Endodermal cell (in vitro differentiated cells): ENCODE results near the gene AKT1S1. TPM values are rescaled to one million over a fixed set of nuclear protein-coding genes. Genes with fewer than 3 reads are reported as not detected.

ENCODE experiments used
- DNase-seq: peaks from one replicate; pipeline ENCODE4 v3.0.0-alpha.2; 2017
- H3K27ac ChIP-seq: 2 replicates; pipeline ENCODE4 v1.5.1; 2013; ENCODE audit warnings: mild to moderate bottlenecking, low read depth, low read length, moderate library complexity
- H3K27me3 ChIP-seq: 2 replicates; pipeline ENCODE4 v1.6.1; 2013; ENCODE audit warnings: mild to moderate bottlenecking, low read length, moderate library complexity; ENCODE audit not compliant: insufficient read depth, control insufficient read depth, poor library complexity, severe bottlenecking
- H3K36me3 ChIP-seq: 2 replicates; pipeline ENCODE4 v1.7.0; 2013; ENCODE audit warnings: mild to moderate bottlenecking, low read length, moderate library complexity; ENCODE audit not compliant: control insufficient read depth, insufficient read depth
- H3K4me1 ChIP-seq: one replicate; pipeline ENCODE4 v1.7.0; 2013; ENCODE audit warnings: low read length; ENCODE audit not compliant: control insufficient read depth, insufficient read depth
- H3K4me3 ChIP-seq: 2 replicates; pipeline ENCODE4 v1.5.1; 2013; ENCODE audit warnings: mild to moderate bottlenecking, low read length, moderate library complexity
- H3K9ac ChIP-seq: 2 replicates; pipeline ENCODE4 v1.6.1; 2013; ENCODE audit warnings: mild to moderate bottlenecking, low read length, moderate library complexity; ENCODE audit not compliant: poor library complexity, severe bottlenecking; ENCODE audit errors: extremely low read depth
- H3K9me3 ChIP-seq: 2 replicates; pipeline ENCODE4 v1.6.1; 2013; ENCODE audit warnings: mild to moderate bottlenecking, low read length, moderate library complexity; ENCODE audit not compliant: control insufficient read depth
- H3K27ac Mint-ChIP-seq: 2 replicates; pipeline ENCODE4 v1.8.0; 2020; ENCODE audit warnings: mixed read lengths
- H3K27me3 Mint-ChIP-seq: 2 replicates; pipeline ENCODE4 v1.8.0; 2021; ENCODE audit warnings: mild to moderate bottlenecking, mixed read lengths; ENCODE audit not compliant: insufficient read depth
- H3K36me3 Mint-ChIP-seq: 2 replicates; pipeline ENCODE4 v1.8.0; 2020; ENCODE audit warnings: low read depth, mixed read lengths
- H3K4me1 Mint-ChIP-seq: 2 replicates; pipeline ENCODE4 v1.8.0; 2020; ENCODE audit warnings: mixed read lengths
- H3K4me3 Mint-ChIP-seq: 2 replicates; pipeline ENCODE4 v1.8.0; 2020; ENCODE audit warnings: mild to moderate bottlenecking, moderate library complexity, mixed read lengths
- H3K9me3 Mint-ChIP-seq: 2 replicates; pipeline ENCODE4 v1.8.0; 2020; ENCODE audit warnings: mild to moderate bottlenecking, mixed read lengths
- WGBS, 2 experiments: methylation state at CpG; one replicate each; pipeline versions ENCODE4 v1.1.5 to v1.1.7; 2013; ENCODE audit warnings: missing lambda C conversion rate in 2 of 2, mixed read lengths in 1 of 2; ENCODE audit not compliant: insufficient coverage in 1 of 2, insufficient read length in 1 of 2; 5-methylcytosine and 5-hydroxymethylcytosine counted together
- total RNA-seq, 2 donors: library from RNA; stranded (reverse); fragmentation: NEBNext Ultra II Directional in 1 of 2; extraction: Animal tissue kit (Norgen Biotek cat#: 25700) in 1 of 2; gene quantifications; 2 replicates in 1 of 2; 3 replicates in 1 of 2; pipeline ENCODE4 v1.2.1, GENCODE V29; 2021
- TF ChIP-seq, protein P1 (sequence below): fragments of 200-600 bp; sonication (generic); conservative IDR thresholded peaks from 2 replicates; pipeline ENCODE4 v1.5.0; 2021; ENCODE audit warnings: antibody characterized with exemption, mild to moderate bottlenecking

The AKT1S1 gene
- total RNA-seq, 2 donors from 2014 or later, result 41.3 to 47.0 TPM

DNA sequence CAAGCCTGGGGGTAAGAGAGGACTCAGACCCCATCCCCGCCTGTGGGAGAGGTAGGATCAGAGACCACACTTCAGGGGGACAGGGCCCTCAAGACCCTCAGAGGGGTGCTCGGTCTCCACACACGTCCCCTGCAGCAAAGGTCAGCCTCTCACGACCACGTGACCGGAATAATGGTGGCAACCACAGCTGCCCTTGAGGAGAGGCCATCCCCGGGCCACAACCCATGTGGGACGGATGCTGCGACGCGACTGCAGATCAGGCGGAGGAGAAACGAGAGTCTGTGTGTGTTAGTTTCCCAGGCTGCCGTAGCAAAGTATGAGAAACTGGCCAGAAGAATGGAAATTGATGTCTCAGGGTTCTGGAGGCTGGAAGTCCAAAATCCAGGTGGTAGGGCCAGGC, 50.1 kb downstream of the AKT1S1 start:
- no peaks in the 10 kb centered on the region for H3K27me3 Mint-ChIP-seq
- H3K36me3 ChIP-seq, result peaks cover 31% of the 10 kb centered on the region
- no peak overlapping the region for H3K4me3 ChIP-seq
- no peak overlapping the region for H3K9ac ChIP-seq
- H3K36me3 Mint-ChIP-seq, result peaks cover 42% of the 10 kb centered on the region
- no peaks in the 10 kb centered on the region for H3K9me3 Mint-ChIP-seq
- H3K4me1 ChIP-seq, result no peaks in the 10 kb centered on the region
- 94 to 95% methylated on average over 12 to 14 of the region's 14 CpGs for WGBS, 2 experiments
- TF ChIP-seq, protein P1, sequence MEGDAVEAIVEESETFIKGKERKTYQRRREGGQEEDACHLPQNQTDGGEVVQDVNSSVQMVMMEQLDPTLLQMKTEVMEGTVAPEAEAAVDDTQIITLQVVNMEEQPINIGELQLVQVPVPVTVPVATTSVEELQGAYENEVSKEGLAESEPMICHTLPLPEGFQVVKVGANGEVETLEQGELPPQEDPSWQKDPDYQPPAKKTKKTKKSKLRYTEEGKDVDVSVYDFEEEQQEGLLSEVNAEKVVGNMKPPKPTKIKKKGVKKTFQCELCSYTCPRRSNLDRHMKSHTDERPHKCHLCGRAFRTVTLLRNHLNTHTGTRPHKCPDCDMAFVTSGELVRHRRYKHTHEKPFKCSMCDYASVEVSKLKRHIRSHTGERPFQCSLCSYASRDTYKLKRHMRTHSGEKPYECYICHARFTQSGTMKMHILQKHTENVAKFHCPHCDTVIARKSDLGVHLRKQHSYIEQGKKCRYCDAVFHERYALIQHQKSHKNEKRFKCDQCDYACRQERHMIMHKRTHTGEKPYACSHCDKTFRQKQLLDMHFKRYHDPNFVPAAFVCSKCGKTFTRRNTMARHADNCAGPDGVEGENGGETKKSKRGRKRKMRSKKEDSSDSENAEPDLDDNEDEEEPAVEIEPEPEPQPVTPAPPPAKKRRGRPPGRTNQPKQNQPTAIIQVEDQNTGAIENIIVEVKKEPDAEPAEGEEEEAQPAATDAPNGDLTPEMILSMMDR, result no peak
- no peak for DNase-seq
- no peak overlapping the region for H3K27ac Mint-ChIP-seq
- no peaks in the 10 kb centered on the region for H3K27me3 ChIP-seq
- H3K27ac ChIP-seq, result no peak overlapping the region
- H3K9me3 ChIP-seq, result no peaks in the 10 kb centered on the region
- H3K4me3 Mint-ChIP-seq, result no peak overlapping the region
- no peaks in the 10 kb centered on the region for H3K4me1 Mint-ChIP-seq

DNA sequence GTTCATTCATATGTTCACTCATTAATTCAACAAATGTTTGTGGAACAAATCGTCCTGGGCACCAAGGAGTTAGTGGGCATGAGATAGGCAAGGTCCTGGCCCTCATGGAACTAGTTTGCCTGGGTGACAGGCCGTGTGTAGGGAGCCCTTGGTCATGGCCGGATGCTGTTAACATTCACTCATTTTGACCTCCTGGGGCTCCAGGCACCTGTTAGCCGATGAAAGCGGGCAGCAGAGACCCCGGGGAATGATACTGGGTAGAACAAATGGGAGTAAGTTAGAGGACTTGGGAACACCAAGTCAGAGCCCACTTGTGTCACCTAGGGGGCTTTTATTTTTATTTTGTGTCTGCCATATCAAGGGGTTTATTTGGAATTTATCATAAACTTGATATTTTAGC, 52.5 kb downstream of the AKT1S1 start:
- no peaks in the 10 kb centered on the region for H3K27me3 ChIP-seq
- DNase-seq, result no peak
- H3K27ac ChIP-seq, result no peak overlapping the region
- H3K27ac Mint-ChIP-seq, result no peak overlapping the region
- no peaks in the 10 kb centered on the region for H3K9me3 Mint-ChIP-seq
- no peak overlapping the region for H3K4me3 Mint-ChIP-seq
- H3K27me3 Mint-ChIP-seq, result no peaks in the 10 kb centered on the region
- H3K36me3 ChIP-seq, result peaks cover 30% of the 10 kb centered on the region
- no peaks in the 10 kb centered on the region for H3K4me1 ChIP-seq
- WGBS, 2 experiments, result 92 to 100% methylated on average over 4 to 6 of the region's 6 CpGs
- H3K36me3 Mint-ChIP-seq, result peaks cover 51% of the 10 kb centered on the region
- no peak overlapping the region for H3K4me3 ChIP-seq
- TF ChIP-seq, protein P1, result no peak
- H3K9me3 ChIP-seq, result no peaks in the 10 kb centered on the region
- no peak overlapping the region for H3K9ac ChIP-seq
- H3K4me1 Mint-ChIP-seq, result no peaks in the 10 kb centered on the region

DNA sequence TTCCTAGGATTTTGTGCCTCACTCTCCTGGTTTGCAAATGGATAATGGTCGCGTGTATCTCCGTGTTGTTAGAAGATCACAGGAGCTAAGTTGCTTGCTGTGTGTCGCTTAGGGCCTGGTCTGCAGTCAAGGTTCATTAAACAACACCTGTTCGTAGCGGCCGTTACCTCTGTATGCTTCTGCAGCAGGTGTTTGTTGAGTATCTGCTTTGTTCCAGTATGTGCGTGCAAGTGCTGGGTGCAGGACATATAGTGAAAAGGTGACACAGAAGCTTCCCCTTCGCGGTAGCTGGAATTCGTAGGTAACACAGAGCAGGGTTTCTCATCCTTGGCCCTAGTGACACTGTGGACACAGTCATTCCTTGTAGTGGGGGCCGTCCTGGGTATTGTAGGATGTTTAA, 53.7 kb downstream of the AKT1S1 start:
- WGBS, 2 experiments, result 87 to 92% methylated on average over 8 to 12 of the region's 12 CpGs
- Mint-ChIP-seq H3K27ac (no peak overlapping the region), H3K9me3 (no peaks in the 10 kb centered on the region), H3K36me3 (peaks cover 54% of the 10 kb centered on the region), H3K4me3 (no peak overlapping the region), H3K4me1 (peaks cover 9% of the 10 kb centered on the region), H3K27me3 (no peaks in the 10 kb centered on the region)
- no peak for DNase-seq
- Histone ChIP-seq H3K27ac (no peak overlapping the region), H3K36me3 (peaks cover 30% of the 10 kb centered on the region), H3K4me1 (no peaks in the 10 kb centered on the region), H3K4me3 (no peak overlapping the region), H3K9me3 (no peaks in the 10 kb centered on the region), H3K27me3 (no peaks in the 10 kb centered on the region), H3K9ac (no peak overlapping the region)
- TF ChIP-seq, protein P1, result no peak
